H9 (cell line): Measurements from ENCODE around the gene NNT. TPM values are rescaled to one million over a fixed set of nuclear protein-coding genes. Genes with fewer than 3 reads are reported as not detected.

Source experiments
- DNase-seq: peaks from one replicate; pipeline ENCODE4 v3.0.0-alpha.2; 2017
- H2AFZ ChIP-seq: one replicate; pipeline ENCODE4 v1.6.1; 2013; ENCODE audit warnings: mild to moderate bottlenecking, low read length, control low read depth, moderate library complexity
- H2AK5ac ChIP-seq: 2 replicates; pipeline ENCODE4 v1.6.1; 2013; ENCODE audit warnings: low read length, control low read depth, mixed read lengths; ENCODE audit not compliant: insufficient read length
- H2BK120ac ChIP-seq: one replicate; pipeline ENCODE4 v1.6.1; 2013; ENCODE audit warnings: low read depth, mild to moderate bottlenecking, low read length, control low read depth, inconsistent platforms; ENCODE audit not compliant: poor library complexity, severe bottlenecking
- H2BK12ac ChIP-seq: 2 replicates; pipeline ENCODE4 v1.6.1; 2013; ENCODE audit warnings: low read length, control low read depth, mixed read lengths, low read depth; ENCODE audit not compliant: insufficient read length
- H2BK15ac ChIP-seq: 2 replicates; pipeline ENCODE4 v1.6.1; 2013; ENCODE audit warnings: low read depth, low read length, control low read depth
- H2BK20ac ChIP-seq: one replicate; pipeline ENCODE4 v1.6.1; 2013; ENCODE audit warnings: low read depth, mild to moderate bottlenecking, low read length, control low read depth, inconsistent platforms; ENCODE audit not compliant: poor library complexity, severe bottlenecking
- H2BK5ac ChIP-seq: 2 replicates; pipeline ENCODE4 v1.6.1; 2013; ENCODE audit warnings: low read length, control low read depth, mixed read lengths; ENCODE audit not compliant: insufficient read length
- H3K14ac ChIP-seq: 2 replicates; pipeline ENCODE4 v1.6.1; 2013; ENCODE audit warnings: low read length, control low read depth; ENCODE audit not compliant: insufficient read depth
- H3K18ac ChIP-seq: 2 replicates; pipeline ENCODE4 v1.6.1; 2013; ENCODE audit warnings: low read depth, mild to moderate bottlenecking, mixed read lengths, low read length, control low read depth; ENCODE audit not compliant: insufficient read length
- H3K23ac ChIP-seq: 2 replicates; pipeline ENCODE4 v1.6.1; 2013; ENCODE audit warnings: low read length, control low read depth, mixed read lengths, low read depth; ENCODE audit not compliant: insufficient read length
- H3K23me2 ChIP-seq: 2 replicates; pipeline ENCODE4 v1.6.1; 2013; ENCODE audit warnings: low read depth, mild to moderate bottlenecking, mixed read lengths, low read length, control low read depth; ENCODE audit not compliant: insufficient read length, poor library complexity, severe bottlenecking
- H3K27ac ChIP-seq: 2 replicates; pipeline ENCODE4 v1.5.1; 2013; ENCODE audit warnings: low read length, control low read depth, mixed read lengths, low read depth; ENCODE audit not compliant: insufficient read length
- H3K27me3 ChIP-seq: 2 replicates; pipeline ENCODE4 v1.6.1; 2013; ENCODE audit warnings: low read length, control low read depth, inconsistent platforms; ENCODE audit not compliant: insufficient read depth
- H3K4ac ChIP-seq: 2 replicates; pipeline ENCODE4 v1.6.1; 2013; ENCODE audit warnings: low read depth, mild to moderate bottlenecking, control low read depth, inconsistent platforms, low read length, moderate library complexity
- H3K4me1 ChIP-seq: 2 replicates; pipeline ENCODE4 v1.6.1; 2013; ENCODE audit warnings: low read length, control low read depth, inconsistent platforms; ENCODE audit not compliant: insufficient read depth
- H3K4me2 ChIP-seq: 2 replicates; pipeline ENCODE4 v1.6.1; 2013; ENCODE audit warnings: low read length, control low read depth, mixed read lengths; ENCODE audit not compliant: insufficient read length, insufficient read depth
- H3K56ac ChIP-seq: 2 replicates; pipeline ENCODE4 v1.6.1; 2013; ENCODE audit warnings: low read depth, mild to moderate bottlenecking, mixed read lengths, low read length, control low read depth; ENCODE audit not compliant: insufficient read length
- H3K79me1 ChIP-seq: 2 replicates; pipeline ENCODE4 v1.6.1; 2013; ENCODE audit warnings: low read depth, mild to moderate bottlenecking, moderate library complexity, low read length, control low read depth, inconsistent platforms; ENCODE audit not compliant: insufficient read depth, poor library complexity, severe bottlenecking
- H3K79me2 ChIP-seq: 2 replicates; pipeline ENCODE4 v1.6.1; 2013; ENCODE audit warnings: low read length, control low read depth, inconsistent platforms; ENCODE audit not compliant: insufficient read depth
- H3K9ac ChIP-seq: 2 replicates; pipeline ENCODE4 v1.6.1; 2013; ENCODE audit warnings: low read length, control low read depth, mixed read lengths; ENCODE audit not compliant: insufficient read length; ENCODE audit errors: extremely low read depth
- H3K9me3 ChIP-seq: one replicate; pipeline ENCODE4 v1.6.1; 2013; ENCODE audit warnings: low read depth, low read length, inconsistent platforms; ENCODE audit not compliant: control insufficient read depth
- H3T11ph ChIP-seq: one replicate; pipeline ENCODE4 v1.6.1; 2013; ENCODE audit warnings: mild to moderate bottlenecking, low read length, control low read depth, inconsistent platforms
- H4K20me1 ChIP-seq: one replicate; pipeline ENCODE4 v1.6.1; 2013; ENCODE audit not compliant: control insufficient read depth, insufficient read length, insufficient read depth
- H4K5ac ChIP-seq: 2 replicates; pipeline ENCODE4 v1.6.1; 2013; ENCODE audit warnings: low read depth, mild to moderate bottlenecking, mixed read lengths, low read length, control low read depth; ENCODE audit not compliant: insufficient read length
- H4K8ac ChIP-seq: replicated peaks from 2 replicates; pipeline ENCODE4 v1.6.1; 2013; ENCODE audit warnings: low read length, control low read depth, mixed read lengths, low read depth; ENCODE audit not compliant: insufficient read length
- H4K91ac ChIP-seq: 2 replicates; pipeline ENCODE4 v1.6.1; 2013; ENCODE audit warnings: low read depth, mild to moderate bottlenecking, moderate library complexity, mixed read lengths, low read length, control low read depth; ENCODE audit not compliant: insufficient read length
- H3K27ac Mint-ChIP-seq, 3 experiments: 2 replicates in 2 of 3; 3 replicates in 1 of 3; pipeline ENCODE4 v1.8.0; 2020 to 2021; ENCODE audit warnings: mixed read lengths in 3 of 3, mild to moderate bottlenecking in 1 of 3, moderate library complexity in 1 of 3
- H3K27me3 Mint-ChIP-seq: 2 replicates; pipeline ENCODE4 v1.8.0; 2021; ENCODE audit warnings: low read depth, mild to moderate bottlenecking, moderate library complexity, mixed read lengths
- H3K36me3 Mint-ChIP-seq, 3 experiments: 2 replicates in 2 of 3; 3 replicates in 1 of 3; pipeline ENCODE4 v1.8.0; 2020 to 2021; ENCODE audit warnings: low read depth in 3 of 3, mixed read lengths in 3 of 3; ENCODE audit not compliant: insufficient read depth in 1 of 3
- H3K4me1 Mint-ChIP-seq, 2 experiments: 2 replicates each; pipeline ENCODE4 v1.8.0; 2020; ENCODE audit warnings: mixed read lengths in 2 of 2
- H3K4me3 Mint-ChIP-seq, 2 experiments: 2 replicates in 1 of 2; 3 replicates in 1 of 2; pipeline ENCODE4 v1.8.0; 2020 to 2021; ENCODE audit warnings: mild to moderate bottlenecking in 2 of 2, mixed read lengths in 2 of 2, moderate library complexity in 1 of 2
- H3K9me3 Mint-ChIP-seq, 2 experiments: 2 replicates in 1 of 2; 3 replicates in 1 of 2; pipeline ENCODE4 v1.8.0; 2020; ENCODE audit warnings: mild to moderate bottlenecking in 2 of 2, mixed read lengths in 2 of 2, moderate library complexity in 1 of 2
- total RNA-seq: library from RNA; stranded (reverse); gene quantifications from 2 replicates; pipeline ENCODE4 v1.2.1, GENCODE V29; 2021
- TF ChIP-seq, protein P1 (sequence below): fragments of 200-600 bp; sonication (generic); conservative IDR thresholded peaks from 3 replicates; pipeline ENCODE4 v1.8.0; 2021; ENCODE audit warnings: antibody characterized with exemption, mild to moderate bottlenecking

Gene NNT
- total RNA-seq, 1 experiment from 2014 or later, result 27.6 TPM

DNA sequence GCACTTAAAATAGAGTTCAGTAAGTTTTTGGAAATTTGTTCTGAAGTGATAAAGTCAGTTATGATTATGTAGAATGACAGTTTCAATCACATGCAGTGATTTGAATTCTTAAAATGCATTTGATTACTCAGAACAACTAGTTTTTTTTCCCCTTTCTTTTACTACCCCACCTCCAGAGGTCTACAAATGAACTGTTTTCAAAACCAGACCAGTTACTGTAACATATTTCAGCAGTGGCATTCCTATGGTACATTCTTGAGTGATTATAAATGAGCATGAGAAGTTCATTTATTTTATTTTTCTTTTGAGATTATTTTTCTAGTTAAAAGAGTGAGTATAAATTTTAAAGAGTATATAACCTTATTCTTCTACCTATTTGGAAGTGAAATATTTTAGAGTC is 71.6 kb downstream of the NNT start:
- Histone ChIP-seq H3K9me3 (no peaks in the 10 kb centered on the region), H3K27ac (no peak overlapping the region), H3K4me2 (no peak overlapping the region), H2BK20ac (no peak overlapping the region), H3K23ac (no peak overlapping the region), H4K20me1 (no peaks in the 10 kb centered on the region), H3K14ac (no peak overlapping the region), H3K79me1 (no peaks in the 10 kb centered on the region), H3K27me3 (no peaks in the 10 kb centered on the region), H3K23me2 (no peaks in the 10 kb centered on the region), H3T11ph (no peak overlapping the region), H3K18ac (no peak overlapping the region), H4K8ac (no peak overlapping the region), H4K91ac (no peak overlapping the region), H3K9ac (no peak overlapping the region), H3K56ac (no peak overlapping the region), H3K4ac (no peak overlapping the region), H3K4me1 (no peaks in the 10 kb centered on the region), H2BK120ac (no peak overlapping the region), H2AFZ (no peak overlapping the region), H2BK12ac (no peak overlapping the region), H2BK5ac (no peak overlapping the region), H2AK5ac (no peak overlapping the region), H2BK15ac (no peak overlapping the region), H3K79me2 (no peaks in the 10 kb centered on the region), H4K5ac (no peak overlapping the region)
- Mint-ChIP-seq H3K9me3 (peaks cover 3 to 11% of the 10 kb centered on the region in 2 experiments; a peak in 4 of 5 replicates), H3K4me1 (no peaks in the 10 kb centered on the region), H3K27me3 (no peaks in the 10 kb centered on the region), H3K4me3 (no peak overlapping the region), H3K27ac (no peak overlapping the region), H3K36me3 (peaks cover 5 to 18% (median 9%) of the 10 kb centered on the region in 3 experiments; a peak in 6 of 7 replicates)
- TF ChIP-seq, protein P1, sequence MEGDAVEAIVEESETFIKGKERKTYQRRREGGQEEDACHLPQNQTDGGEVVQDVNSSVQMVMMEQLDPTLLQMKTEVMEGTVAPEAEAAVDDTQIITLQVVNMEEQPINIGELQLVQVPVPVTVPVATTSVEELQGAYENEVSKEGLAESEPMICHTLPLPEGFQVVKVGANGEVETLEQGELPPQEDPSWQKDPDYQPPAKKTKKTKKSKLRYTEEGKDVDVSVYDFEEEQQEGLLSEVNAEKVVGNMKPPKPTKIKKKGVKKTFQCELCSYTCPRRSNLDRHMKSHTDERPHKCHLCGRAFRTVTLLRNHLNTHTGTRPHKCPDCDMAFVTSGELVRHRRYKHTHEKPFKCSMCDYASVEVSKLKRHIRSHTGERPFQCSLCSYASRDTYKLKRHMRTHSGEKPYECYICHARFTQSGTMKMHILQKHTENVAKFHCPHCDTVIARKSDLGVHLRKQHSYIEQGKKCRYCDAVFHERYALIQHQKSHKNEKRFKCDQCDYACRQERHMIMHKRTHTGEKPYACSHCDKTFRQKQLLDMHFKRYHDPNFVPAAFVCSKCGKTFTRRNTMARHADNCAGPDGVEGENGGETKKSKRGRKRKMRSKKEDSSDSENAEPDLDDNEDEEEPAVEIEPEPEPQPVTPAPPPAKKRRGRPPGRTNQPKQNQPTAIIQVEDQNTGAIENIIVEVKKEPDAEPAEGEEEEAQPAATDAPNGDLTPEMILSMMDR, result no peak
- no peak for DNase-seq
